ENCODE results near the gene KDM6A. TPM values are rescaled to one million over a fixed set of nuclear protein-coding genes. Genes with fewer than 3 reads are reported as not detected.
A peak's percentile ranks its signal among the peaks of the same experiment; 100 is the strongest.

Gene KDM6A
- total and polyA plus RNA-seq, 9 donors = 10.7 to 24.3 (median 13.9) TPM

- no peaks in the 10 kb centered on the region for H3K36me3 ChIP-seq (ENCODE audit: control insufficient read depth, insufficient read depth, low read length)
- H3K27me3 ChIP-seq (ENCODE audit: control insufficient read depth, insufficient read depth, low read length) = no peaks in the 10 kb centered on the region
- WGBS (ENCODE audit: insufficient coverage) = 59% methylated on average over 8 of the region's 16 CpGs
- H3K4me1 ChIP-seq (ENCODE audit: control insufficient read depth, insufficient read depth, low read length) = no peaks in the 10 kb centered on the region
- DNase-seq = peak; percentile 9
- peak overlapping the region; percentile 88 for H3K4me3 ChIP-seq (ENCODE audit: low read length)
- H3K9me3 ChIP-seq (replicated peaks; ENCODE audit: control insufficient read depth, low read depth, low read length) = no peaks in the 10 kb centered on the region
- H3K27ac ChIP-seq (ENCODE audit: low read length) = peak overlapping the region; percentile 91
These were observed 1.8 kb upstream of the KDM6A start for GRCh38 chrX:44871114-44871645.

- 0% methylated on average over 51 of the region's 60 CpGs for WGBS (ENCODE audit: insufficient coverage)
- DNase-seq = peak; percentile 69
- no peaks in the 10 kb centered on the region for H3K27me3 ChIP-seq (ENCODE audit: control insufficient read depth, insufficient read depth, low read length)
- H3K36me3 ChIP-seq (ENCODE audit: control insufficient read depth, insufficient read depth, low read length) = no peaks in the 10 kb centered on the region
- no peaks in the 10 kb centered on the region for H3K4me1 ChIP-seq (ENCODE audit: control insufficient read depth, insufficient read depth, low read length)
- peak overlapping the region; percentile 91 for H3K27ac ChIP-seq (ENCODE audit: low read length)
- H3K4me3 ChIP-seq (ENCODE audit: low read length) = peak overlapping the region; percentile 88
- H3K9me3 ChIP-seq (replicated peaks; ENCODE audit: control insufficient read depth, low read depth, low read length) = no peaks in the 10 kb centered on the region
These were observed 812 bp upstream of the KDM6A start for GRCh38 chrX:44871931-44872820.

GRCh38 chrX:44873415-44874276 is 658 bp downstream of the KDM6A start:
- H3K4me1 ChIP-seq (ENCODE audit: control insufficient read depth, insufficient read depth, low read length) = no peaks in the 10 kb centered on the region
- peak overlapping the region; percentile 88 for H3K4me3 ChIP-seq (ENCODE audit: low read length)
- under 1% methylated on average over 97 of the region's 99 CpGs for WGBS (ENCODE audit: insufficient coverage)
- no peaks in the 10 kb centered on the region for H3K27me3 ChIP-seq (ENCODE audit: control insufficient read depth, insufficient read depth, low read length)
- no peaks in the 10 kb centered on the region for H3K36me3 ChIP-seq (ENCODE audit: control insufficient read depth, insufficient read depth, low read length)
- H3K27ac ChIP-seq (ENCODE audit: low read length) = peak overlapping the region; percentile 99
- H3K9me3 ChIP-seq (replicated peaks; ENCODE audit: control insufficient read depth, low read depth, low read length) = no peaks in the 10 kb centered on the region
- DNase-seq = peak; percentile 84

GRCh38 chrX:44874420-44875184 is 1.6 kb downstream of the KDM6A start:
- Histone ChIP-seq H3K4me3 (ENCODE audit: low read length) (peak overlapping the region; percentile 88), H3K9me3 (replicated peaks; ENCODE audit: control insufficient read depth, low read depth, low read length) (no peaks in the 10 kb centered on the region), H3K36me3 (ENCODE audit: control insufficient read depth, insufficient read depth, low read length) (no peaks in the 10 kb centered on the region), H3K4me1 (ENCODE audit: control insufficient read depth, insufficient read depth, low read length) (no peaks in the 10 kb centered on the region), H3K27ac (ENCODE audit: low read length) (peak overlapping the region; percentile 99), H3K27me3 (ENCODE audit: control insufficient read depth, insufficient read depth, low read length) (no peaks in the 10 kb centered on the region)
- 0% methylated on average over 7 of the region's 14 CpGs for WGBS (ENCODE audit: insufficient coverage)
- peak; percentile 74 for DNase-seq

GRCh38 chrX:44875185-44875489 is 2.1 kb downstream of the KDM6A start:
- Histone ChIP-seq H3K36me3 (ENCODE audit: control insufficient read depth, insufficient read depth, low read length) (no peaks in the 10 kb centered on the region), H3K27me3 (ENCODE audit: control insufficient read depth, insufficient read depth, low read length) (no peaks in the 10 kb centered on the region), H3K4me3 (ENCODE audit: low read length) (peak overlapping the region; percentile 88), H3K27ac (ENCODE audit: low read length) (peak overlapping the region; percentile 99), H3K9me3 (replicated peaks; ENCODE audit: control insufficient read depth, low read depth, low read length) (no peaks in the 10 kb centered on the region), H3K4me1 (ENCODE audit: control insufficient read depth, insufficient read depth, low read length) (no peaks in the 10 kb centered on the region)
- peak; percentile 6 for DNase-seq
- WGBS (ENCODE audit: insufficient coverage) = no CpG with 5 or more reads among the region's 5 CpGs

GRCh38 chrX:44876086-44876485 is 3.1 kb downstream of the KDM6A start:
- Histone ChIP-seq H3K9me3 (replicated peaks; ENCODE audit: control insufficient read depth, low read depth, low read length) (no peaks in the 10 kb centered on the region), H3K4me1 (ENCODE audit: control insufficient read depth, insufficient read depth, low read length) (no peaks in the 10 kb centered on the region), H3K4me3 (ENCODE audit: low read length) (no peak overlapping the region), H3K36me3 (ENCODE audit: control insufficient read depth, insufficient read depth, low read length) (no peaks in the 10 kb centered on the region), H3K27ac (ENCODE audit: low read length) (no peak overlapping the region), H3K27me3 (ENCODE audit: control insufficient read depth, insufficient read depth, low read length) (no peaks in the 10 kb centered on the region)
- peak; percentile 10 for DNase-seq
- no CpG with 5 or more reads among the region's 4 CpGs for WGBS (ENCODE audit: insufficient coverage)

GRCh38 chrX:44876767-44877166 is 3.8 kb downstream of the KDM6A start:
- H3K4me3 ChIP-seq (ENCODE audit: low read length) = no peak overlapping the region
- no peaks in the 10 kb centered on the region for H3K4me1 ChIP-seq (ENCODE audit: control insufficient read depth, insufficient read depth, low read length)

GRCh38 chrX:44878780-44879179 is 5.8 kb downstream of the KDM6A start:
- H3K4me3 ChIP-seq (ENCODE audit: low read length) = no peak overlapping the region
- DNase-seq = no peak
- no peak overlapping the region for H3K27ac ChIP-seq (ENCODE audit: low read length)
- 83% methylated on average over 1 of the region's 8 CpGs for WGBS (ENCODE audit: insufficient coverage)
- no peaks in the 10 kb centered on the region for H3K4me1 ChIP-seq (ENCODE audit: control insufficient read depth, insufficient read depth, low read length)
- H3K36me3 ChIP-seq (ENCODE audit: control insufficient read depth, insufficient read depth, low read length) = no peaks in the 10 kb centered on the region
- no peaks in the 10 kb centered on the region for H3K9me3 ChIP-seq (replicated peaks; ENCODE audit: control insufficient read depth, low read depth, low read length)
- H3K27me3 ChIP-seq (ENCODE audit: control insufficient read depth, insufficient read depth, low read length) = no peaks in the 10 kb centered on the region

More at GRCh38 chrX:44876767-44877166, 3.8 kb downstream of the KDM6A start:
- Histone ChIP-seq H3K36me3 (ENCODE audit: control insufficient read depth, insufficient read depth, low read length) (no peaks in the 10 kb centered on the region), H3K27me3 (ENCODE audit: control insufficient read depth, insufficient read depth, low read length) (no peaks in the 10 kb centered on the region), H3K27ac (ENCODE audit: low read length) (no peak overlapping the region), H3K9me3 (replicated peaks; ENCODE audit: control insufficient read depth, low read depth, low read length) (no peaks in the 10 kb centered on the region)
- no peak for DNase-seq
- 100% methylated on average over 1 of the region's 19 CpGs for WGBS (ENCODE audit: insufficient coverage)

- Histone ChIP-seq H3K4me1 (ENCODE audit: control insufficient read depth, insufficient read depth, low read length) (no peaks in the 10 kb centered on the region), H3K27me3 (ENCODE audit: control insufficient read depth, insufficient read depth, low read length) (no peaks in the 10 kb centered on the region), H3K9me3 (replicated peaks; ENCODE audit: control insufficient read depth, low read depth, low read length) (no peaks in the 10 kb centered on the region), H3K36me3 (ENCODE audit: control insufficient read depth, insufficient read depth, low read length) (no peaks in the 10 kb centered on the region), H3K4me3 (ENCODE audit: low read length) (no peak overlapping the region), H3K27ac (ENCODE audit: low read length) (no peak overlapping the region)
- no peak for DNase-seq
- no CpG with 5 or more reads among the region's 10 CpGs for WGBS (ENCODE audit: insufficient coverage)
These were observed 8.6 kb downstream of the KDM6A start for GRCh38 chrX:44881549-44881948.
